NCI-H2227 treated with DMSO at 0.1 percent for 48 hours (cell line): ENCODE data around the gene OTOGL.
"Not testable (repeated sequence)": the region's sequence is repeated elsewhere in the genome, so short reads cannot be mapped to it uniquely, and the experiment has no call there.

Experiments used
- DNase-seq: peaks from one replicate; lab custom pipeline; 2025; lab: John Stamatoyannopoulos, UW

The OTOGL gene

GRCh38 chr12:80273144-80273543, 173.8 kb downstream of the OTOGL start:
- no peak for DNase-seq

GRCh38 chr12:80277732-80278131, 178.4 kb downstream of the OTOGL start:
- DNase-seq, result no peak

- no peak for DNase-seq
These were observed 182.9 kb downstream of the OTOGL start for GRCh38 chr12:80282226-80282625.

GRCh38 chr12:80282761-80283160, 183.4 kb downstream of the OTOGL start:
- no peak for DNase-seq

- DNase-seq, result no peak
These were observed 191.9 kb downstream of the OTOGL start for GRCh38 chr12:80291108-80291754.

GRCh38 chr12:80293347-80293746, 194.0 kb downstream of the OTOGL start:
- DNase-seq, result no peak

- DNase-seq, result peak; percentile 90
These were observed 194.4 kb downstream of the OTOGL start for GRCh38 chr12:80293759-80294158.

GRCh38 chr12:80299219-80299618, 199.9 kb downstream of the OTOGL start:
- DNase-seq, result no peak

- DNase-seq, result no peak
These were observed 200.6 kb downstream of the OTOGL start for GRCh38 chr12:80299976-80300375.

- DNase-seq, result not testable (repeated sequence)
These were observed 208.1 kb downstream of the OTOGL start for GRCh38 chr12:80307436-80307835.

GRCh38 chr12:80313209-80313608, 213.9 kb downstream of the OTOGL start:
- DNase-seq, result no peak

GRCh38 chr12:80314741-80315140, 215.4 kb downstream of the OTOGL start:
- no peak for DNase-seq

GRCh38 chr12:80316222-80316621, 216.9 kb downstream of the OTOGL start:
- no peak for DNase-seq

GRCh38 chr12:80317307-80317706, 218.0 kb downstream of the OTOGL start:
- DNase-seq, result no peak

GRCh38 chr12:80317899-80318298, 218.6 kb downstream of the OTOGL start:
- no peak for DNase-seq

GRCh38 chr12:80320121-80320678, 220.9 kb downstream of the OTOGL start:
- no peak for DNase-seq

GRCh38 chr12:80321653-80322052, 222.3 kb downstream of the OTOGL start:
- DNase-seq, result no peak

- DNase-seq, result no peak
These were observed 226.0 kb downstream of the OTOGL start for GRCh38 chr12:80325167-80325959.

GRCh38 chr12:80332827-80333226, 233.5 kb downstream of the OTOGL start:
- DNase-seq, result no peak

- no peak for DNase-seq
These were observed 253.1 kb downstream of the OTOGL start for GRCh38 chr12:80352474-80352873.

- DNase-seq, result no peak
These were observed 253.9 kb downstream of the OTOGL start for GRCh38 chr12:80353254-80353653.

- no peak for DNase-seq
These were observed 256.8 kb downstream of the OTOGL start for GRCh38 chr12:80356097-80356496.

- DNase-seq, result no peak
These were observed 260.4 kb downstream of the OTOGL start for GRCh38 chr12:80359703-80360102.
